Activated CD4-positive, alpha-beta T cell treated with anti-CD3 and anti-CD28 coated beads, Interleukin-10, Interleukin-2, amounts not matched to agents 100 ng/mL and 50 ng/mL, durations not matched to agents 16 hours and 8 hours (primary cell): ENCODE results near the gene ZNF394.

Source experiments
- DNase-seq: peaks from one replicate; pipeline ENCODE4 v3.0.0-alpha.2; 2020

Gene ZNF394

GRCh38 chr7:99447943-99448342 lies 52.1 kb downstream of the ZNF394 start:
- peak; percentile 13 for DNase-seq

GRCh38 chr7:99446096-99446495 lies 54.0 kb downstream of the ZNF394 start:
- no peak for DNase-seq
